HepG2 (cell line): Measurements from ENCODE around the gene PRCD. TPM values are rescaled to one million over a fixed set of nuclear protein-coding genes. Genes with fewer than 3 reads are reported as not detected.

ENCODE experiments used
- JUNB ChIP-seq: sonication (generic); formaldehyde crosslinking; IDR thresholded peaks from 2 replicates; pipeline ENCODE4 v1.8.0; 2022; ENCODE audit warnings: missing genetic modification reagents, mild to moderate bottlenecking, borderline replicate concordance
- LCORL ChIP-seq, 2 experiments: fragments of 450-650 bp in 1 of 2; sonication (generic) in 1 of 2; formaldehyde crosslinking in 1 of 2; IDR thresholded peaks; 2 replicates each; pipeline versions ENCODE4 v1.5.0 to v1.6.1; 2017 to 2020; ENCODE audit warnings: antibody characterized with exemption in 1 of 2, missing genetic modification reagents in 1 of 2
- MZF1 ChIP-seq: sonication (generic); formaldehyde crosslinking; IDR thresholded peaks from 2 replicates; pipeline ENCODE4 v1.8.1; 2023; ENCODE audit warnings: mild to moderate bottlenecking, missing genetic modification reagents, borderline replicate concordance
- NONO ChIP-seq, 2 experiments: fragments of 450-650 bp in 1 of 2; sonication (generic) in 1 of 2; formaldehyde crosslinking in 1 of 2; IDR thresholded peaks in 1 of 2; conservative IDR thresholded peaks in 1 of 2; 2 replicates each; pipeline versions ENCODE4 v1.6.1 to v1.8.0; 2017 to 2022; ENCODE audit warnings: mild to moderate bottlenecking in 1 of 2, missing genetic modification reagents in 1 of 2, moderate library complexity in 1 of 2
- NR2F1 ChIP-seq, 2 experiments: fragments of 450-650 bp in 1 of 2; formaldehyde crosslinking in 1 of 2; IDR thresholded peaks; 2 replicates each; pipeline versions ENCODE4 v1.5.0 to v1.6.1; 2016 to 2020; ENCODE audit warnings: mild to moderate bottlenecking in 1 of 2, missing compliant biosample characterization in 1 of 2, missing genetic modification reagents in 1 of 2, moderate library complexity in 1 of 2
- PHF8 ChIP-seq: sonication (generic); formaldehyde crosslinking; IDR thresholded peaks from 2 replicates; pipeline ENCODE4 v1.5.0; 2020; ENCODE audit warnings: missing genetic modification reagents
- RARG ChIP-seq: sonication (generic); formaldehyde crosslinking; IDR thresholded peaks from 2 replicates; pipeline ENCODE4 v1.4.0; 2020; ENCODE audit warnings: low read depth, mild to moderate bottlenecking, missing genetic modification reagents
- STAT6 ChIP-seq: sonication (generic); formaldehyde crosslinking; IDR thresholded peaks from 2 replicates; pipeline ENCODE4 v1.4.0; 2020; ENCODE audit warnings: missing genetic modification reagents, mild to moderate bottlenecking, borderline replicate concordance
- ZNF337 ChIP-seq: sonication (generic); formaldehyde crosslinking; IDR thresholded peaks from 2 replicates; pipeline ENCODE4 v1.5.1; 2020; ENCODE audit warnings: missing genetic modification reagents, low read depth, mild to moderate bottlenecking, borderline replicate concordance
- ZNF556 ChIP-seq: sonication (generic); formaldehyde crosslinking; IDR thresholded peaks from 2 replicates; pipeline ENCODE4 v1.4.0; 2020; ENCODE audit warnings: mild to moderate bottlenecking, missing genetic modification reagents, borderline replicate concordance
- ZNF569 ChIP-seq: sonication (generic); formaldehyde crosslinking; IDR thresholded peaks from 2 replicates; pipeline ENCODE4 v1.5.0; 2020; ENCODE audit warnings: mild to moderate bottlenecking, missing genetic modification reagents, moderate library complexity, borderline replicate concordance
- ZNF850 ChIP-seq: sonication (generic); formaldehyde crosslinking; conservative IDR thresholded peaks from 2 replicates; pipeline ENCODE4 v1.9.0; 2021; ENCODE audit warnings: mild to moderate bottlenecking, missing genetic modification reagents
- polyA plus RNA-seq, 8 experiments: library from polyadenylated mRNA; depleted of rRNA in 3 of 8; stranded (reverse) in 7 of 8; unstranded in 1 of 8; fragments of >200 nt; fragmentation: Illumina TruSeq in 4 of 8; extraction: Trizol in 4 of 8; gene quantifications; 2 replicates each; pipeline versions ENCODE4 v1.2.1 to v1.2.3, GENCODE V29; 2011 to 2016; ENCODE audit warnings: low read depth in 4 of 8, missing spikeins in 1 of 8, mixed read lengths in 1 of 8; ENCODE audit not compliant: insufficient read depth in 1 of 8
- total RNA-seq, 5 experiments: library from RNA; depleted of rRNA; stranded (reverse); fragments of >200 nt; fragmentation: Illumina TruSeq; extraction: Trizol; gene quantifications; 2 replicates each; pipeline ENCODE4 v1.2.3, GENCODE V29; 2016; ENCODE audit warnings: low read depth in 1 of 5
- TF ChIP-seq, protein P1 (sequence below): sonication (generic); formaldehyde crosslinking; IDR thresholded peaks from 2 replicates; pipeline ENCODE4 v1.9.0; 2021; ENCODE audit warnings: missing genetic modification reagents, borderline replicate concordance
- TF ChIP-seq, protein P2 (sequence below): sonication (generic); formaldehyde crosslinking; IDR thresholded peaks from 2 replicates; pipeline ENCODE4 v1.4.0; 2020; ENCODE audit warnings: missing genetic modification reagents, low read depth, mild to moderate bottlenecking, borderline replicate concordance
- TF ChIP-seq, protein P3 (sequence below): sonication (generic); formaldehyde crosslinking; conservative IDR thresholded peaks from 2 replicates; pipeline ENCODE4 v1.4.0; 2020; ENCODE audit warnings: missing genetic modification reagents

Gene PRCD
- total and polyA plus RNA-seq, 2 of the 13 experiments (the other 11 are each of a cell fraction or from before 2014, with no cell fraction given) = 0.51 TPM; not detected in 1

DNA sequence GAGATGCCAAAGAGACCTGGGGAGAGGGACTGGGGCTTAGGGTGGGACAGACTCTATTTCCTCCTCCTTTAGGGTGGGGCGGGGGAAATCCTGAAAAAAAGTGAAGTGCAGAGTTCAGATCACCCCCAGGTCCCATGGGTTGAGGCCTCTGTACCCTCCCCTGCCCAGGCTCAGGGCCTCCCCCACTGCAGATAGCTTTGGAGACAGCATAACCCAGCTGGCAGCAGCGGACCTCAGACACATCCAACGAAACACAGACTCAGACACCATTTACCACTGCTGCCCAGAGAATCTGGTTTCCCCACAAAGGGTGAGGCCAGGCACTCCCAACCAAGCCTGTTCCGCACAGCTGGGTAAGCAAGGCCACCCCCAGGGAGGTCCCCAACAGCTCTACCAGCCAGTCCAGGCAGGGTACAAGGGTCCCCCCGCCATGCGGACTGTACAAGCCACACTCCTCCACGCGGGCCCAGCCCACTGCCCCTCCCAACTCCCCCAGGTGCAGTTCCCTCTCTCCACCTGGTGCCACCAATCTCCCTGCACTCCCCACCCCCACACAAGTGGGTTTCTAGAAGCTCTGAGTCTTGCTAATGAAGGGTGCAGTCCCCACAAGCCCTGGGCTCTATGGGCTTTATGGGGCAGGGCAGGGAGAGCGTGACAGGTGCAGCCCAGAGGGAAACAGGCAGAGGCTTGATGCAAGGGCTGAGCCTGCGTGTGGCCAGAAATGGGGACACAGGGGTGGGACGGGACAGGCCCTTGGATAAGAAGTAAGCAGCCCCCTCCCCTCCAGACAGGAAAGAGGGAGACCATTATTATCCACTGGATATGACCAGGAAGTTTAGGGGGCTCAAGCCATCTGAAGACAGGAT, 47.5 kb upstream of the PRCD start (continued):
- TF ChIP-seq, protein P1, sequence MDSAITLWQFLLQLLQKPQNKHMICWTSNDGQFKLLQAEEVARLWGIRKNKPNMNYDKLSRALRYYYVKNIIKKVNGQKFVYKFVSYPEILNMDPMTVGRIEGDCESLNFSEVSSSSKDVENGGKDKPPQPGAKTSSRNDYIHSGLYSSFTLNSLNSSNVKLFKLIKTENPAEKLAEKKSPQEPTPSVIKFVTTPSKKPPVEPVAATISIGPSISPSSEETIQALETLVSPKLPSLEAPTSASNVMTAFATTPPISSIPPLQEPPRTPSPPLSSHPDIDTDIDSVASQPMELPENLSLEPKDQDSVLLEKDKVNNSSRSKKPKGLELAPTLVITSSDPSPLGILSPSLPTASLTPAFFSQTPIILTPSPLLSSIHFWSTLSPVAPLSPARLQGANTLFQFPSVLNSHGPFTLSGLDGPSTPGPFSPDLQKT (CRISPR knock-in tag) = no peak
- TF ChIP-seq MZF1 = 0 out of 2 replicates have a peak, but pooled peaks have one; percentile 45
- TF ChIP-seq, protein P2, sequence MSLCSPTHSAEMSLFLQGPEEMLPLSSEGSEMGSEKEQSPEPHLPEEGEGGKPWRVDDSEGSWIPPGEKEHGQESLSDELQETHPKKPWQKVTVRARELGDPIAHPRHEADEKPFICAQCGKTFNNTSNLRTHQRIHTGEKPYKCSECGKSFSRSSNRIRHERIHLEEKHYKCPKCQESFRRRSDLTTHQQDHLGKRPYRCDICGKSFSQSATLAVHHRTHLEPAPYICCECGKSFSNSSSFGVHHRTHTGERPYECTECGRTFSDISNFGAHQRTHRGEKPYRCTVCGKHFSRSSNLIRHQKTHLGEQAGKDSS (CRISPR knock-in tag) = no peak
- TF ChIP-seq STAT6 (CRISPR knock-in tag) = no peak
- no peak for TF ChIP-seq ZNF337 (CRISPR knock-in tag)
- TF ChIP-seq NONO (IDR thresholded peaks at IDR 0.05) = no peak
- TF ChIP-seq NONO (CRISPR knock-in tag; conservative IDR thresholded peaks at IDR 0.05) = 0 out of 2 replicates have a peak, but pooled peaks have one; percentile 14
- peak; percentile 60; the same call in 1 of the 2 replicates for TF ChIP-seq ZNF556 (CRISPR knock-in tag)
- no peak for TF ChIP-seq LCORL (IDR thresholded peaks at IDR 0.05)
- peak; percentile 59; the same call in 1 of the 2 replicates for TF ChIP-seq LCORL (CRISPR knock-in tag; IDR thresholded peaks at IDR 0.05)
- TF ChIP-seq, protein P3, sequence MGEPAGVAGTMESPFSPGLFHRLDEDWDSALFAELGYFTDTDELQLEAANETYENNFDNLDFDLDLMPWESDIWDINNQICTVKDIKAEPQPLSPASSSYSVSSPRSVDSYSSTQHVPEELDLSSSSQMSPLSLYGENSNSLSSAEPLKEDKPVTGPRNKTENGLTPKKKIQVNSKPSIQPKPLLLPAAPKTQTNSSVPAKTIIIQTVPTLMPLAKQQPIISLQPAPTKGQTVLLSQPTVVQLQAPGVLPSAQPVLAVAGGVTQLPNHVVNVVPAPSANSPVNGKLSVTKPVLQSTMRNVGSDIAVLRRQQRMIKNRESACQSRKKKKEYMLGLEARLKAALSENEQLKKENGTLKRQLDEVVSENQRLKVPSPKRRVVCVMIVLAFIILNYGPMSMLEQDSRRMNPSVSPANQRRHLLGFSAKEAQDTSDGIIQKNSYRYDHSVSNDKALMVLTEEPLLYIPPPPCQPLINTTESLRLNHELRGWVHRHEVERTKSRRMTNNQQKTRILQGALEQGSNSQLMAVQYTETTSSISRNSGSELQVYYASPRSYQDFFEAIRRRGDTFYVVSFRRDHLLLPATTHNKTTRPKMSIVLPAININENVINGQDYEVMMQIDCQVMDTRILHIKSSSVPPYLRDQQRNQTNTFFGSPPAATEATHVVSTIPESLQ (CRISPR knock-in tag) = no peak
- no peak for TF ChIP-seq ZNF850 (CRISPR knock-in tag)
- no peak for TF ChIP-seq ZNF569 (CRISPR knock-in tag)
- TF ChIP-seq PHF8 (CRISPR knock-in tag) = no peak
- TF ChIP-seq RARG (CRISPR knock-in tag) = no peak
- no peak for TF ChIP-seq NR2F1 (CRISPR knock-in tag; IDR thresholded peaks at IDR 0.05)
- no peak for TF ChIP-seq JUNB (CRISPR knock-in tag)
